HepG2 (cell line): ENCODE measurements around the gene CLDN9. TPM values are rescaled to one million over a fixed set of nuclear protein-coding genes. Genes with fewer than 3 reads are reported as not detected.

Experiments used
- AHDC1 ChIP-seq: sonication (generic); formaldehyde crosslinking; IDR thresholded peaks from 2 replicates; pipeline ENCODE4 v1.5.1; 2020; ENCODE audit warnings: mild to moderate bottlenecking, missing genetic modification reagents, borderline replicate concordance
- ELF1 ChIP-seq: sonication (generic); formaldehyde crosslinking; IDR thresholded peaks from 2 replicates; pipeline ENCODE4 v1.4.0; 2020; ENCODE audit warnings: missing genetic modification reagents
- EZH2 ChIP-seq: conservative IDR thresholded peaks from 2 replicates; pipeline ENCODE4 v1.6.1; 2012; ENCODE audit warnings: mild to moderate bottlenecking, low read depth, low read length, moderate library complexity
- LCORL ChIP-seq, 2 experiments: fragments of 450-650 bp in 1 of 2; sonication (generic) in 1 of 2; formaldehyde crosslinking in 1 of 2; IDR thresholded peaks; 2 replicates each; pipeline versions ENCODE4 v1.5.0 to v1.6.1; 2017 to 2020; ENCODE audit warnings: antibody characterized with exemption in 1 of 2, missing genetic modification reagents in 1 of 2
- MAFK ChIP-seq, 2 experiments: IDR thresholded peaks in 1 of 2; conservative IDR thresholded peaks in 1 of 2; 2 replicates each; pipeline ENCODE4 v1.6.1; 2011; ENCODE audit warnings: improper control_type of control experiment in 2 of 2, low read length in 2 of 2
- NR2C2 ChIP-seq: sonication (generic); formaldehyde crosslinking; IDR thresholded peaks from 2 replicates; pipeline ENCODE4 v1.4.0; 2020; ENCODE audit warnings: missing genetic modification reagents, mild to moderate bottlenecking, moderate library complexity, borderline replicate concordance
- PHF5A ChIP-seq: IDR thresholded peaks from one replicate; pipeline ENCODE4 v1.6.1; 2018; ENCODE audit warnings: low read depth, missing genetic modification reagents; ENCODE audit not compliant: unreplicated experiment
- PRMT3 ChIP-seq: sonication (generic); formaldehyde crosslinking; IDR thresholded peaks from 2 replicates; pipeline ENCODE4 v1.8.1; 2022; ENCODE audit warnings: low read depth, mild to moderate bottlenecking, moderate library complexity, missing genetic modification reagents, borderline replicate concordance
- RFXAP ChIP-seq: sonication (generic); formaldehyde crosslinking; IDR thresholded peaks from 2 replicates; pipeline ENCODE4 v1.4.0; 2020; ENCODE audit warnings: missing genetic modification reagents, borderline replicate concordance
- SOX6 ChIP-seq, 2 experiments: fragments of 450-650 bp in 1 of 2; sonication (generic) in 1 of 2; formaldehyde crosslinking in 1 of 2; IDR thresholded peaks; 2 replicates each; pipeline versions ENCODE4 v1.4.0 to v1.6.1; 2017 to 2020; ENCODE audit warnings: antibody characterized with exemption in 1 of 2, mild to moderate bottlenecking in 1 of 2, missing genetic modification reagents in 1 of 2
- SRSF9 ChIP-seq: fragments of 200-400 bp; formaldehyde crosslinking; IDR thresholded peaks from 2 replicates; pipeline ENCODE4 v1.6.1; 2018; ENCODE audit warnings: borderline replicate concordance, mild to moderate bottlenecking, low read depth, low read length; ENCODE audit not compliant: insufficient read depth, poor library complexity, severe bottlenecking
- TARDBP ChIP-seq: sonication (generic); formaldehyde crosslinking; IDR thresholded peaks from 2 replicates; pipeline ENCODE4 v1.8.0; 2022; ENCODE audit warnings: mild to moderate bottlenecking, missing genetic modification reagents
- ZNF143 ChIP-seq: sonication (generic); formaldehyde crosslinking; IDR thresholded peaks from 2 replicates; pipeline ENCODE4 v1.4.0; 2020; ENCODE audit warnings: missing genetic modification reagents
- ZNF205 ChIP-seq: IDR thresholded peaks from 2 replicates; pipeline ENCODE4 v1.6.1; 2018; ENCODE audit warnings: missing biosample characterization, missing genetic modification reagents
- ZNF251 ChIP-seq: sonication (generic); formaldehyde crosslinking; IDR thresholded peaks from 2 replicates; pipeline ENCODE4 v1.9.0; 2021; ENCODE audit warnings: mild to moderate bottlenecking, missing genetic modification reagents
- ZNF570 ChIP-seq: sonication (generic); formaldehyde crosslinking; IDR thresholded peaks from 2 replicates; pipeline ENCODE4 v1.4.0; 2020; ENCODE audit warnings: mild to moderate bottlenecking, missing genetic modification reagents, borderline replicate concordance
- ZNF597 ChIP-seq: sonication (generic); formaldehyde crosslinking; IDR thresholded peaks from 2 replicates; pipeline ENCODE4 v1.5.0; 2020; ENCODE audit warnings: missing genetic modification reagents
- polyA plus RNA-seq, 8 experiments: library from polyadenylated mRNA; depleted of rRNA in 3 of 8; stranded (reverse) in 7 of 8; unstranded in 1 of 8; fragments of >200 nt; fragmentation: Illumina TruSeq in 4 of 8; extraction: Trizol in 4 of 8; gene quantifications; 2 replicates each; pipeline versions ENCODE4 v1.2.1 to v1.2.3, GENCODE V29; 2011 to 2016; ENCODE audit warnings: low read depth in 4 of 8, missing spikeins in 1 of 8, mixed read lengths in 1 of 8; ENCODE audit not compliant: insufficient read depth in 1 of 8
- total RNA-seq, 5 experiments: library from RNA; depleted of rRNA; stranded (reverse); fragments of >200 nt; fragmentation: Illumina TruSeq; extraction: Trizol; gene quantifications; 2 replicates each; pipeline ENCODE4 v1.2.3, GENCODE V29; 2016; ENCODE audit warnings: low read depth in 1 of 5
- TF ChIP-seq, protein P1 (sequence below): sonication (generic); formaldehyde crosslinking; conservative IDR thresholded peaks from 2 replicates; pipeline ENCODE4 v1.4.0; 2020; ENCODE audit warnings: missing genetic modification reagents
- TF ChIP-seq, protein P2 (sequence below): sonication (generic); formaldehyde crosslinking; IDR thresholded peaks from 2 replicates; pipeline ENCODE4 v1.5.0; 2020; ENCODE audit warnings: missing genetic modification reagents

Gene CLDN9
- total and polyA plus RNA-seq, 2 of the 13 experiments (the other 11 are each of a cell fraction or from before 2014, with no cell fraction given), result 0.15 to 0.26 TPM

DNA sequence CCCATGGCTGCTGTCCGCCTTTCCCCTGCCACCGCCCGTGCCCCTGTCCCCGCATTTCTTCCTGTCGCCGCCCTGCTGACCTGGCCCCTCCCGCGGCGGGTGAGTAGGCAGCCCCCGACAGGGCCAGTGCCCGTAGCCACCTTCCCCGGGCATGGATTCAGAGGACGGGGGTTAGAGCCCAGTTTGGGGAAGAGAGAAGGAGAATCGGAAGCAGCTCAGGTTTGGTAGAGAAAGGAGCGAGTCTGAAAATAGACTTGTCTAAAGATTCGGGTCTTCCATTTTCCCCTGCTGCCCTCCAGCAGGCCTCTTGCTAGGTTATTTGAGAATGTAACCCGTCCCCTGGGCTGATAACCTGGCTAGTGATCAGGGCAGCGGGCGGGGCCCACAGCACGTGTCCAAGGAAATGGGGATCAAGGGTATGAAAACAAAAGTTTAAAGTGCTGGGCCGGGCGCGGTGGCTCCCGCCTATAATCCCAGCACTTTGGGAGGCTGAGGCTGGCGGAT, 7.9 kb upstream of the CLDN9 start (continued):
- TF ChIP-seq AHDC1 (CRISPR knock-in tag) (no peak), ZNF570 (CRISPR knock-in tag) (no peak), EZH2 (no peak), SOX6 (IDR thresholded peaks at IDR 0.05) (no peak), SOX6 (CRISPR knock-in tag; IDR thresholded peaks at IDR 0.05) (0 out of 2 replicates have a peak, but pooled peaks have one; percentile 39), ZNF251 (CRISPR knock-in tag) (no peak), ELF1 (CRISPR knock-in tag) (no peak), ZNF143 (CRISPR knock-in tag) (no peak), PRMT3 (CRISPR knock-in tag) (no peak), LCORL (IDR thresholded peaks at IDR 0.05) (no peak), LCORL (CRISPR knock-in tag; IDR thresholded peaks at IDR 0.05) (no peak; the same call in 1 of the 2 replicates), PHF5A (CRISPR knock-in tag) (no peak), ZNF597 (CRISPR knock-in tag) (no peak), NR2C2 (CRISPR knock-in tag) (no peak), MAFK (conservative IDR thresholded peaks at IDR 0.05 in 1 of 2, IDR thresholded peaks at IDR 0.05 in 1 of 2; ENCODE audit: low read length in 2 of 2) (no peak), TARDBP (CRISPR knock-in tag) (no peak), ZNF205 (CRISPR knock-in tag) (no peak), RFXAP (CRISPR knock-in tag) (no peak), SRSF9 (no peak)
- TF ChIP-seq, protein P1, sequence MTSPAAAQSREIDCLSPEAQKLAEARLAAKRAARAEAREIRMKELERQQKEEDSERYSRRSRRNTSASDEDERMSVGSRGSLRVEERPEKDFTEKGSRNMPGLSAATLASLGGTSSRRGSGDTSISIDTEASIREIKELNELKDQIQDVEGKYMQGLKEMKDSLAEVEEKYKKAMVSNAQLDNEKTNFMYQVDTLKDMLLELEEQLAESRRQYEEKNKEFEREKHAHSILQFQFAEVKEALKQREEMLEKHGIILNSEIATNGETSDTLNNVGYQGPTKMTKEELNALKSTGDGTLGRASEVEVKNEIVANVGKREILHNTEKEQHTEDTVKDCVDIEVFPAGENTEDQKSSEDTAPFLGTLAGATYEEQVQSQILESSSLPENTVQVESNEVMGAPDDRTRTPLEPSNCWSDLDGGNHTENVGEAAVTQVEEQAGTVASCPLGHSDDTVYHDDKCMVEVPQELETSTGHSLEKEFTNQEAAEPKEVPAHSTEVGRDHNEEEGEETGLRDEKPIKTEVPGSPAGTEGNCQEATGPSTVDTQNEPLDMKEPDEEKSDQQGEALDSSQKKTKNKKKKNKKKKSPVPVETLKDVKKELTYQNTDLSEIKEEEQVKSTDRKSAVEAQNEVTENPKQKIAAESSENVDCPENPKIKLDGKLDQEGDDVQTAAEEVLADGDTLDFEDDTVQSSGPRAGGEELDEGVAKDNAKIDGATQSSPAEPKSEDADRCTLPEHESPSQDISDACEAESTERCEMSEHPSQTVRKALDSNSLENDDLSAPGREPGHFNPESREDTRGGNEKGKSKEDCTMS (CRISPR knock-in tag), result no peak
- TF ChIP-seq, protein P2, sequence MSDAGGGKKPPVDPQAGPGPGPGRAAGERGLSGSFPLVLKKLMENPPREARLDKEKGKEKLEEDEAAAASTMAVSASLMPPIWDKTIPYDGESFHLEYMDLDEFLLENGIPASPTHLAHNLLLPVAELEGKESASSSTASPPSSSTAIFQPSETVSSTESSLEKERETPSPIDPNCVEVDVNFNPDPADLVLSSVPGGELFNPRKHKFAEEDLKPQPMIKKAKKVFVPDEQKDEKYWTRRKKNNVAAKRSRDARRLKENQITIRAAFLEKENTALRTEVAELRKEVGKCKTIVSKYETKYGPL (CRISPR knock-in tag), result no peak
